Fibroblast of skin of scalp (primary cell): ENCODE data around the gene WDR12.
A peak's percentile ranks its signal among the peaks of the same experiment; 100 is the strongest.

Source experiments
- DNase-seq: peaks from one replicate; pipeline ENCODE4 v3.0.0-alpha.2; 2013

WDR12 gene

DNA sequence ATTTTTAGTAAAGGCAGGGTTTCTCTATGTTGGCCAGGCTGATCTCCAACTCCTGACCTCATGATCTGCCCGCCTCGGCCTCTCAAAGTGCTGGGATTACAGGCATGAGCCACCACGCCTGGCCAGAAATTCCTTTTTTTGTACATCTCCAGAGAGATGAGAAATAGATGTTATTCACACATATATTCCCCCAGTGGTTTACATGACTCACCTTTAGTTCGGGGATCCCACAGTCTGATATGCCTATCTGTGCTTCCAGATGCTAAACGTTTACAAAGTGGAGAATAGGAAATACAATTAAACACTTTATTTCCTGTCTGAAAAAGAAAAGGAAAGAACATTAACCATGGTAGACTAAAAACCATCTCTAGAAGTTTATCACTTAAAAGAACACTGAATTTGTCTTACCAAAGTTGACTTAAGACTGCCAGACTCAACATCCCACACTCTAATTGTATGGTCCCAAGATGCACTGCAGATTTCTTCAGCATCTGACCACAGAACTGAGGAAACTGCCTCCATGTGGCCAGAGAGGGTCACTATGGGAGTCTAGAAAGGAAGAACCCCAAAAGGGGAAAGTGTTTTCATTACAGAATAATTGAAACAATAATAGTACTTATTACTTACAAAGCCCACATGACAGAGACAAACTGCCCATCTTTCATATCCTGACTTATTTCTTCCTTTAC, 27.3 kb downstream of the WDR12 start:
- DNase-seq: no peak

GRCh38 chr2:202881570-202881969, 29.9 kb downstream of the WDR12 start:
- no peak for DNase-seq

GRCh38 chr2:202877699-202878098, 33.8 kb downstream of the WDR12 start:
- no peak for DNase-seq

DNA sequence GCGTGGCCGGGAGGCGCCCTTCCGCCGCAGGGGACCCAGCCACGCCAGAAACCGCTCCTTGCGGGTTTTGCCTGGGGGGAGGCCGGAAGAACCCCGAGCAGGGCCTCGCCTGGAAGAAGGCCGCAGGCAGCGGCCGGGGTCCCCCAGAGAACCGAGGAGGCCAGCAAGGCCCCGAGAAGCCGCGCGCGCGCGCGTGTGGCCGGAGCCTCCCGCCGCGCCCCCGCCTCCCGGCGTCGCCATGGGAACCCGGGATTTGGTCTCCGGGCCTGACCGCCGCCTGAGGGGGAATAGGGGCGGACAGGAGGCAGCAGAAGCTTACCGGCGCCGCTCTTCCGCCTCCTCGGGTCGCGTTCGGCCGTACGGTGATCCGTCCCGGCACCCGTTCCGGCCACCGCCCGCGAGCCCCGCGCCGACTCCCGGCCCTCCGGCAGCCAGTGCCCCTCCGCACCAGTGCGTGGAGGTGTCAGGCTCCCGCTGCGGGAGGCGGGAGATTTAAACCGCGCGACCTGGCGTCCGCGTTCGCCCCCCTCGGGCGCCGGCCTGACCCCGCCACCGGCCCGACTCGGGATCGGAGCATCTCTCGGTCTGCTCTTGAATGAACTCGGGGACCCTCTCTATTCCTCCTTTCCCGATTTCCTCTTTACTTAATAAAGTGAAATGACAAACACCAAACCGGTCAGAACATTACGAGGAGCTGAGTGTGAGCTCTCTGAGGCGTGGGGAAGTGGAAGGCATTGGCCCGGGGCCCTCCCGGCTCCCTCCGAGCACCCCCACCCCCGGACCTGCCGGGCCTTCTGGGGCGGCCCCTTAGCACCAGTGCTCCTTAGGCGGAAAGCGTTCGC, 40.0 kb downstream of the WDR12 start, which contains the start of gene ICA1L:
TSS of gene ICA1L (minus strand) at position 467 of the 842 bp plus-strand sequence. CDS start 42,757 bp downstream, outside the sequence.
- peak; percentile 66 for DNase-seq

GRCh38 chr2:202870431-202871299, 40.8 kb downstream of the WDR12 start:
- DNase-seq: peak; percentile 62

- DNase-seq: no peak
These were observed 49.5 kb downstream of the WDR12 start for GRCh38 chr2:202861987-202862386.

- DNase-seq: no peak
These were observed 52.9 kb downstream of the WDR12 start for GRCh38 chr2:202858601-202859000.

DNA sequence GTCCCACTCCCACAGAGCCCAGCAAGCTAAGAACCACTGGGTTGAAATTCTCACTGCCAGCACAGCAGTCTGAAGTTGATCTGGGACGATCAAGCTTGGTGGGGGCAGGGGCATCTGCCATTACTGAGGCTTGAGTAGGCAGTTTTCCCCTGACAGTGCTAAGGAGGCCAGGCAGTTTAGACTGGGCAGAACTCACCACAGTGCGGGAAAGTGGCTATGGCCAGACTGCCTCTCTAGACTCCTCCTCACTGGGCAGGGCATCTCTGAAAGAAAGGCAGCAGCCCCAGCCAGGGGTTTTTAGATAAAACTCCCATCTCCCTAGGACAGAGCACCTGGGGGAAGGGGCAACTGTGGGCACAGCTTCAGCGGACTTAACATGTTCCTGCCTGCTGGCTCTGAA, 62.1 kb downstream of the WDR12 start:
- DNase-seq: peak; percentile 14

GRCh38 chr2:202848813-202849212, 62.7 kb downstream of the WDR12 start:
- DNase-seq: peak; percentile 19

GRCh38 chr2:202847693-202848524, 63.6 kb downstream of the WDR12 start:
- no peak for DNase-seq

- no peak for DNase-seq
These were observed 66.8 kb downstream of the WDR12 start for GRCh38 chr2:202844656-202845055.

GRCh38 chr2:202842690-202843089, 68.8 kb downstream of the WDR12 start:
- DNase-seq: no peak

DNA sequence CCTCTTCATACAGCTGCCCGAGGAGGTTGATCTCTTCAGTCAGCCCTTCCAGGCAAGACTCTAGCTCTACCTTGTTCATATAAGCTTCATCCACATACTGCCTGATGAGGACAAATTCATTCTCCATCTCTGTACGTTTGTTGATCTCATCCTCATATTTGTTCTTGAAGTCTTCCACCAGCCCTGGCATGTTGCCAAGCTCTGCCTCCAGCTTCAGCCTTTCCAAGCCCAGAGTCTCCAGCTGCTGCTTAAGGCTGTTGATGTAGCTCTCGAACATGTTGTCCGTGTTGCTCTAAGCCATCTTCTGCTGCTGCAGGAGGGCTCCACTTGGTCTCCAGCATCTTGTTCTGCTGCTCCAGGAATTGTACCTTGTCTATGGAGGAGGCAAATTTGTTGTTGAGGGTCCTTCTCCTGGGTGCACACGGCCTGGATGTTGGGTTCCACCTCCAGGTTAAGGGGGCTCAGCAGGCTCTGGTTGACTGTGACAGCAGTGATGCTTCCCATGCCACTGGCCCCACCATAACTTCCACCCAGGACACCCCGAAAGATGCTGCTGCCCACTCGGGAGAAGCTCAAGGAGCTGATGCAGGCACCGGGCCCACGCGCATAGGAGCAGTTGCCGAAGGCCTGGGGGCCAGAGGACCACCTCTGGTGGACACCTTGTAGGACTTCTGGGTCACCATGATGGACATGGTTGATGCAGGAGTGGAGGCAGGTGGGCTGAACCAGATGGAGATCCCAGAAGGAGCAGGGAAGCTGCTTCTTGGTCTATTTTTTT, 70.2 kb downstream of the WDR12 start:
- no peak for DNase-seq

DNA sequence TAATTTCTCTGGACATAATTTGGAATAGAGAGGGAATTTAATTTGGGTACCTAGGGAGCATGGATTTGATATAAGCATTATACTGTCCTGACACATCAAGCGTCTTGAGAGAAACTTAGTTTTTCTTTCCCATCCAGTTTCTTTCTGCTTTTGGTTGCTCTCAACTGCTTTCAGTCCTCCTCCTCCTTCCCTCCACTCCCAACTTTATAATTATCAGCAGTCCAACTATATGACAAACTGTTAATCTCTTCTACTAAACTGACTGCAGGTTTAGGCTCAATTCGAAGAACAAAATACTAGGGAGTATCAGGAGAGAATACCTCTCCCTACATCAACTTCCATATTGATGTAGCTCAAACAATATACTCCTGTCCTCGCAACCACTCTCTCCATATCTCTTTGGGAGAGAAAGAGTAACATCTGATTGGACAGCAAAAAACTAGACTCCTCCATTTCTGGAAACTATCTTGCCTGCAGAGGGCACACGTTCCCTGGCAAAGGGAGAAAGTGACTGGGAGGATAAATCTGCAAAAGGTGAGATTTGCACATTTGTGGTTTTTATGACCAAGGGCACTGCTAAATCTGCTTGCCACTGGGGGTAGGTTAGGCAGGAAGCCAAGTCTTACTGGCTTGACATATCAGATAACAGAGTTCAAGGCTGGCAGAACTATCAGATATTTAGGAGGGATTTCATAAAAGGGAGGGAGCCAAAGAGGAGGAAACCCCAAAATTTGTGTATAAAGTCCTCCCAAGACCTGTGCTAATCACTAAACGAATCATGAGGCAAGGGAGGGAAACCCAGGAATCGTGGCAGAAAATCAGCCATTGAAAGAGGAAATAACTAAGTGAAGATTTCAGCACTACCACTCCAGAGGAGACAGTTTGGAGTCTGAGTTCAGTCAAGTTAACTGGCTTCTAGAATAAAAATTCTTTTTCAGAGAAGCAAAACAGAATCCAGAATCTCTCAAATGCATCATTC, 79.9 kb downstream of the WDR12 start:
- peak; percentile 62 for DNase-seq

GRCh38 chr2:202824901-202825300, 86.6 kb downstream of the WDR12 start:
- DNase-seq: peak; percentile 8
